H1 (cell line): ENCODE measurements around the gene LINC01488. TPM values are rescaled to one million over a fixed set of nuclear protein-coding genes. Genes with fewer than 3 reads are reported as not detected.

Experiments
- CTCF ChIA-PET: fragments of 300-600 bp; sonication (Branson Sonifier 250); formaldehyde crosslinking; loops from one replicate; lab custom pipeline; 2021; ENCODE audit not compliant: partially characterized antibody; lab: Charles Lee
- POLR2A ChIA-PET: fragments of 300-600 bp; sonication (Branson Sonifier 250); formaldehyde crosslinking; loops from one replicate; lab custom pipeline; 2021; ENCODE audit warnings: inconsistent platforms; ENCODE audit not compliant: partially characterized antibody; lab: Charles Lee
- DNase-seq, 2 experiments: peaks; one replicate each; pipeline versions ENCODE4 v3.0.0 to v3.0.0-alpha.2; 2010 to 2022; ENCODE audit warnings: low spot score in 2 of 2, low read depth in 1 of 2, mixed read lengths in 1 of 2
- FAIRE-seq: peaks from 2 replicates; lab custom pipeline; 2011; peaks lifted over from hg19 to GRCh38; lab: Jason Lieb, UNC
- H2AFZ ChIP-seq: 2 replicates; pipeline ENCODE4 v1.8.1; 2012; ENCODE audit warnings: low read length, inconsistent platforms
- H2AK5ac ChIP-seq: 2 replicates; pipeline ENCODE4 v1.6.1; 2013; ENCODE audit warnings: low read depth, low read length
- H2BK120ac ChIP-seq: replicated peaks from 2 replicates; pipeline ENCODE3; 2013; ENCODE audit warnings: low read depth, low read length, inconsistent platforms
- H2BK12ac ChIP-seq: 2 replicates; pipeline ENCODE4 v1.6.1; 2013; ENCODE audit warnings: low read depth, low read length
- H2BK15ac ChIP-seq: 2 replicates; pipeline ENCODE4 v1.6.1; 2013; ENCODE audit warnings: low read length
- H2BK20ac ChIP-seq: 2 replicates; pipeline ENCODE4 v1.6.1; 2013; ENCODE audit warnings: low read length
- H2BK5ac ChIP-seq: 2 replicates; pipeline ENCODE4 v1.6.1; 2013; ENCODE audit warnings: low read depth, low read length
- H3K14ac ChIP-seq: 2 replicates; pipeline ENCODE4 v1.6.1; 2013; ENCODE audit warnings: inconsistent platforms; ENCODE audit not compliant: insufficient read length
- H3K18ac ChIP-seq: 2 replicates; pipeline ENCODE4 v1.6.1; 2013; ENCODE audit warnings: low read length; ENCODE audit errors: extremely low read depth
- H3K23ac ChIP-seq: 2 replicates; pipeline ENCODE4 v1.6.1; 2013; ENCODE audit warnings: inconsistent platforms; ENCODE audit not compliant: insufficient read length
- H3K23me2 ChIP-seq: 2 replicates; pipeline ENCODE4 v1.6.1; 2013; ENCODE audit warnings: low read depth, low read length
- H3K27ac ChIP-seq: 2 replicates; pipeline ENCODE4 v1.6.1; 2011; ENCODE audit warnings: low read depth, low read length, inconsistent platforms
- H3K27me3 ChIP-seq, 4 experiments: replicated peaks in 1 of 4; 1 replicate in 1 of 4; 2 replicates in 3 of 4; pipeline versions ENCODE4 v1.6.1 to v1.8.1; 2011 to 2013; ENCODE audit warnings: low read length in 3 of 4, mild to moderate bottlenecking in 3 of 4, inconsistent platforms in 2 of 4, mixed read lengths in 2 of 4, moderate library complexity in 1 of 4; ENCODE audit not compliant: control insufficient read depth in 3 of 4, insufficient read depth in 3 of 4; ENCODE audit errors: extremely low read depth in 1 of 4
- H3K36me3 ChIP-seq, 4 experiments: 2 replicates each; pipeline versions ENCODE4 v1.6.1 to v1.8.1; 2011 to 2013; ENCODE audit warnings: mild to moderate bottlenecking in 4 of 4, low read length in 3 of 4, moderate library complexity in 2 of 4, control low read depth in 1 of 4, inconsistent platforms in 1 of 4; ENCODE audit not compliant: insufficient read depth in 4 of 4, control insufficient read depth in 2 of 4
- H3K4ac ChIP-seq: replicated peaks from 2 replicates; pipeline ENCODE3; 2013; ENCODE audit warnings: low read length, low read depth, mixed read lengths, inconsistent platforms; ENCODE audit not compliant: insufficient read length
- H3K4me1 ChIP-seq, 4 experiments: replicated peaks in 1 of 4; 1 replicate in 1 of 4; 2 replicates in 3 of 4; pipeline versions ENCODE4 v1.6.1 to v1.8.1; 2011 to 2013; ENCODE audit warnings: low read length in 3 of 4, inconsistent platforms in 2 of 4, mixed read lengths in 1 of 4; ENCODE audit not compliant: insufficient read depth in 4 of 4, control insufficient read depth in 3 of 4
- H3K4me2 ChIP-seq, 2 experiments: 2 replicates each; pipeline versions ENCODE4 v1.6.1 to v1.8.1; 2011 to 2013; ENCODE audit warnings: low read depth in 2 of 2, low read length in 2 of 2, control low read depth in 1 of 2, inconsistent platforms in 1 of 2, mild to moderate bottlenecking in 1 of 2; ENCODE audit not compliant: insufficient read depth in 1 of 2
- H3K4me3 ChIP-seq, 4 experiments: fragments of 200-600, 300-600 bp in 1 of 4; sonication (generic), shearing (Covaris generic), sonication (Bioruptor Twin) in 1 of 4; 2 replicates each; pipeline versions ENCODE4 v1.5.1 to v1.8.1; 2011 to 2016; ENCODE audit warnings: low read length in 4 of 4, low read depth in 3 of 4, control low read depth in 2 of 4, inconsistent platforms in 2 of 4, mild to moderate bottlenecking in 2 of 4, mixed read lengths in 1 of 4, moderate library complexity in 1 of 4; ENCODE audit not compliant: insufficient read depth in 2 of 4; ENCODE audit errors: extremely low read depth in 1 of 4
- H3K56ac ChIP-seq: replicated peaks from 2 replicates; pipeline ENCODE3; 2013; ENCODE audit warnings: low read depth, mild to moderate bottlenecking, mixed read lengths, low read length, inconsistent platforms; ENCODE audit not compliant: insufficient read length
- H3K79me1 ChIP-seq: 2 replicates; pipeline ENCODE4 v1.6.1; 2013; ENCODE audit warnings: low read depth, low read length, control low read depth
- H3K79me2 ChIP-seq, 2 experiments: 2 replicates each; pipeline versions ENCODE4 v1.6.1 to v1.8.1; 2012 to 2013; ENCODE audit warnings: low read length in 2 of 2, mild to moderate bottlenecking in 2 of 2, inconsistent platforms in 1 of 2; ENCODE audit not compliant: insufficient read depth in 2 of 2, control insufficient read depth in 1 of 2
- H3K9ac ChIP-seq, 4 experiments: replicated peaks in 1 of 4; 1 replicate in 1 of 4; 2 replicates in 3 of 4; pipeline versions ENCODE4 v1.6.1 to v1.8.1; 2011 to 2013; ENCODE audit warnings: low read depth in 3 of 4, low read length in 3 of 4, control low read depth in 2 of 4, mild to moderate bottlenecking in 2 of 4, moderate library complexity in 2 of 4, inconsistent platforms in 1 of 4; ENCODE audit errors: extremely low read depth in 1 of 4
- H3K9me3 ChIP-seq, 2 experiments: 2 replicates each; pipeline versions ENCODE4 v1.6.1 to v1.8.1; 2012 to 2013; ENCODE audit warnings: mild to moderate bottlenecking in 2 of 2, moderate library complexity in 2 of 2, control low read depth in 1 of 2, inconsistent platforms in 1 of 2, low read depth in 1 of 2, low read length in 1 of 2, mixed read lengths in 1 of 2; ENCODE audit not compliant: insufficient read depth in 2 of 2
- H4K20me1 ChIP-seq, 2 experiments: replicated peaks in 1 of 2; 2 replicates each; pipeline versions ENCODE3 to v1.8.1; 2011 to 2013; ENCODE audit warnings: inconsistent platforms in 2 of 2, low read length in 2 of 2, mild to moderate bottlenecking in 1 of 2; ENCODE audit not compliant: insufficient read depth in 2 of 2, control insufficient read depth in 1 of 2
- H4K5ac ChIP-seq: 2 replicates; pipeline ENCODE4 v1.6.1; 2013; ENCODE audit warnings: low read length, low read depth, mixed read lengths, inconsistent platforms; ENCODE audit not compliant: insufficient read length
- H4K8ac ChIP-seq: 2 replicates; pipeline ENCODE4 v1.8.0; 2013; ENCODE audit warnings: mild to moderate bottlenecking, moderate library complexity, low read length, inconsistent platforms; ENCODE audit not compliant: insufficient read depth; ENCODE audit errors: extremely low read depth
- H4K91ac ChIP-seq: replicated peaks from 2 replicates; pipeline ENCODE3; 2013; ENCODE audit warnings: low read length, mixed read lengths, inconsistent platforms; ENCODE audit not compliant: insufficient read length
- JUN ChIP-seq: IDR thresholded peaks from 2 replicates; pipeline ENCODE4 v1.6.1; 2011; ENCODE audit warnings: low read depth, mild to moderate bottlenecking, improper control_type of control experiment, low read length
- RNF2 ChIP-seq: fragments of 200-900, 300-1000 bp; sonication (generic); IDR thresholded peaks from 2 replicates; pipeline ENCODE4 v1.7.1; 2016; ENCODE audit warnings: borderline replicate concordance, low read depth, mild to moderate bottlenecking, antibody characterized with exemption, low read length; ENCODE audit not compliant: poor library complexity, severe bottlenecking; ENCODE audit errors: missing control alignments
- SIX5 ChIP-seq: IDR thresholded peaks from 2 replicates; pipeline ENCODE4 v1.6.1; 2011; ENCODE audit warnings: mild to moderate bottlenecking, low read depth, low read length
- SRF ChIP-seq: IDR thresholded peaks from 2 replicates; pipeline ENCODE4 v1.6.1; 2011; ENCODE audit warnings: mild to moderate bottlenecking, low read depth, low read length, moderate library complexity
- WGBS, 2 experiments: shearing (Covaris generic) in 1 of 2; methylation state at CpG; one replicate each; pipeline versions ENCODE4 v1.1.6 to v1.1.7; 2013 to 2015; ENCODE audit warnings: low lambda C conversion rate in 2 of 2, mixed read lengths in 2 of 2, inconsistent platforms in 1 of 2, low coverage in 1 of 2, missing lambda C conversion rate in 1 of 2; ENCODE audit not compliant: insufficient replicate concordance in 2 of 2, insufficient coverage in 1 of 2, insufficient read length in 1 of 2; ENCODE audit errors: extremely low coverage in 1 of 2, missing lambda C conversion rate in 1 of 2; 5-methylcytosine and 5-hydroxymethylcytosine counted together
- polyA plus RNA-seq, 7 experiments: library from polyadenylated mRNA; depleted of rRNA in 3 of 7; stranded (reverse) in 5 of 7; unstranded in 2 of 7; fragments of >200 nt in 5 of 7; fragments of 200-250 nt in 2 of 7; gene quantifications; 1 replicate in 5 of 7; 2 replicates in 1 of 7; 4 replicates in 1 of 7; pipeline versions ENCODE4 v1.2.1 to v1.2.3, GENCODE V29; 2011 to 2013; ENCODE audit warnings: missing spikeins in 2 of 7, mixed read lengths in 2 of 7
- total RNA-seq: library from RNA; stranded (reverse); fragmentation: NEBNext Ultra II Directional; extraction: Animal tissue kit (Norgen Biotek cat#: 25700); gene quantifications from 2 replicates; pipeline ENCODE4 v1.2.1, GENCODE V29; 2021

LINC01488 gene
- total and polyA plus RNA-seq, 2 of the 8 experiments (the other 6 are each of a cell fraction or from before 2014, with no cell fraction given), result not detected

GRCh38 chr11:69468911-69469885 is 12.3 kb upstream of the LINC01488 start:
- Histone ChIP-seq H3K79me2 (no peaks in the 10 kb centered on the region), H3K23ac (no peak overlapping the region), H2BK15ac (no peak overlapping the region), H4K20me1 (no peaks in the 10 kb centered on the region), H3K27me3 (peaks cover 0 to 8% (median under 1%) of the 10 kb centered on the region in 4 experiments; a peak in 3 of 7 replicates), H2AK5ac (no peak overlapping the region), H3K36me3 (no peaks in the 10 kb centered on the region), H3K79me1 (no peaks in the 10 kb centered on the region; the same call in 1 of the 2 replicates), H2BK5ac (no peak overlapping the region), H3K9ac (no peak overlapping the region; a peak in 2 of 7 replicates), H2BK12ac (no peak overlapping the region), H3K56ac (no peak overlapping the region), H3K4me2 (no peak overlapping the region), H3K27ac (no peak overlapping the region), H3K14ac (no peak overlapping the region), H3K4me3 (no peak overlapping the region), H3K9me3 (peaks cover 4 to 5% of the 10 kb centered on the region in 2 experiments; a peak in 1 of 4 replicates), H4K5ac (no peak overlapping the region), H3K4me1 (peaks cover 0 to 8% (median 3%) of the 10 kb centered on the region in 4 experiments; a peak in 5 of 7 replicates), H2AFZ (no peak overlapping the region), H3K4ac (no peak overlapping the region), H4K8ac (no peak overlapping the region), H2BK20ac (no peak overlapping the region), H3K18ac (no peak overlapping the region), H3K23me2 (no peaks in the 10 kb centered on the region), H2BK120ac (no peak overlapping the region), H4K91ac (no peak overlapping the region)
- FAIRE-seq (no peak), DNase-seq (no peak)
- ChIA-PET POLR2A (interaction anchor here (0.6 kb wide), 1 partner anchor 469 kb away, joined by 3 read pairs; no protein-coding TSS in a partner anchor), CTCF (interaction anchor here (1.0 to 1.4 kb wide), 2 partner anchors 25 to 117 kb away, joined by 3 to 4 read pairs; no protein-coding TSS in a partner anchor)
- TF ChIP-seq RNF2, result no peak
- TF ChIP-seq SIX5, result no peak
- TF ChIP-seq SRF, result no peak
- no peak for TF ChIP-seq JUN
- WGBS, 2 experiments, result 92% methylated on average over 24 of the region's 25 CpGs; no CpG with 5 or more reads in 1 of the 2 experiments
